Stimulated activated CD8-positive, alpha-beta memory T cell treated with anti-CD3 and anti-CD28 coated beads, Interleukin-7, amount 100 ng/mL, for 48 hours (primary cell): ENCODE measurements around the gene ASAP2.

Experiments
- DNase-seq, 2 donors: peaks; one replicate each; pipeline ENCODE4 v3.0.0-alpha.2; 2020; ENCODE audit warnings: low read depth in 1 of 2; ENCODE audit errors: extremely low read depth in 1 of 2

The ASAP2 gene

GRCh38 chr2:9271691-9272090 is 65.1 kb downstream of the ASAP2 start:
- no peak for DNase-seq

GRCh38 chr2:9273486-9274130 is 67.0 kb downstream of the ASAP2 start:
- no peak for DNase-seq

- no peak for DNase-seq
Measured at GRCh38 chr2:9274701-9275343, 68.2 kb downstream of the ASAP2 start.

- no peak for DNase-seq
Measured at GRCh38 chr2:9275399-9275798, 68.8 kb downstream of the ASAP2 start.

- no peak for DNase-seq
Measured at GRCh38 chr2:9276074-9276473, 69.5 kb downstream of the ASAP2 start.

- DNase-seq: no peak
Measured at GRCh38 chr2:9276901-9277451, 70.4 kb downstream of the ASAP2 start.

GRCh38 chr2:9278439-9278838 is 71.8 kb downstream of the ASAP2 start:
- no peak for DNase-seq

GRCh38 chr2:9279426-9279825 is 72.8 kb downstream of the ASAP2 start:
- no peak for DNase-seq

GRCh38 chr2:9280224-9280623 is 73.6 kb downstream of the ASAP2 start:
- no peak for DNase-seq

- DNase-seq: no peak
Measured at GRCh38 chr2:9281145-9281544, 74.5 kb downstream of the ASAP2 start.

- no peak for DNase-seq
Measured at GRCh38 chr2:9282128-9283112, 75.8 kb downstream of the ASAP2 start.

GRCh38 chr2:9284521-9285297 is 78.1 kb downstream of the ASAP2 start:
- no peak for DNase-seq

- no peak for DNase-seq
Measured at GRCh38 chr2:9285385-9285920, 78.8 kb downstream of the ASAP2 start.

GRCh38 chr2:9285921-9286320 is 79.3 kb downstream of the ASAP2 start:
- no peak for DNase-seq

GRCh38 chr2:9286554-9287399 is 80.2 kb downstream of the ASAP2 start:
- no peak for DNase-seq

GRCh38 chr2:9287400-9288045 is 80.9 kb downstream of the ASAP2 start:
- DNase-seq: no peak

GRCh38 chr2:9288233-9288632 is 81.6 kb downstream of the ASAP2 start:
- DNase-seq: no peak

- DNase-seq: no peak
Measured at GRCh38 chr2:9288681-9289338, 82.2 kb downstream of the ASAP2 start.
